HG03520 (cell line): ENCODE results near the gene ALOX5.
"Not testable (repeated sequence)": the region's sequence is repeated elsewhere in the genome, so short reads cannot be mapped to it uniquely, and the experiment has no call there.

ENCODE experiments used
- ATAC-seq: cut with Tn5 transposase; IDR thresholded peaks from one replicate; pipeline ENCODE4 v1.9.1; 2021; ENCODE audit warnings: mild to moderate bottlenecking, moderate library complexity; ENCODE audit not compliant: unreplicated experiment

Gene ALOX5

DNA sequence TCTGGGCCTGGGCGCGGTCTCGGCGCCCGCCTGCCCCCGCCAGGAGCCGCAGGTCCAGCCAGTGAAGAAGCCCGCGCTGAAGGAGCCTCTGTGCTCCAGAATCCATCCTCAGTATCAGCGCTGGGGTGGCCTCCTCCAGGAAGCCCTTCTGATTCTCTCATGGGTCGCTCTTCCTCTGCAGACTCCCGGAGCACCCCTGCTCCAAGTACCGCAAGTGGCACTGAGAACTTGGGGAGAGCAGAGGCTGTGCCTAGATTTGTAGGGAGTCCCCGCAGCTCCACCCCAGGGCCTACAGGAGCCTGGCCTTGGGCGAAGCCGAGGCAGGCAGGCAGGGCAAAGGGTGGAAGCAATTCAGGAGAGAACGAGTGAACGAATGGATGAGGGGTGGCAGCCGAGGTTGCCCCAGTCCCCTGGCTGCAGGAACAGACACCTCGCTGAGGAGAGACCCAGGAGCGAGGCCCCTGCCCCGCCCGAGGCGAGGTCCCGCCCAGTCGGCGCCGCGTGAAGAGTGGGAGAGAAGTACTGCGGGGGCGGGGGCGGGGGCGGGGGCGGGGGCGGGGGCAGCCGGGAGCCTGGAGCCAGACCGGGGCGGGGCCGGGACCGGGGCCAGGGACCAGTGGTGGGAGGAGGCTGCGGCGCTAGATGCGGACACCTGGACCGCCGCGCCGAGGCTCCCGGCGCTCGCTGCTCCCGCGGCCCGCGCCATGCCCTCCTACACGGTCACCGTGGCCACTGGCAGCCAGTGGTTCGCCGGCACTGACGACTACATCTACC, at the start of gene ALOX5:
Gene ALOX5, plus strand, starts transcription at position 641 of the 774 bp plus-strand sequence. Its CDS starts 64 bp downstream, at position 705.
- peak; percentile 43 for ATAC-seq

DNA sequence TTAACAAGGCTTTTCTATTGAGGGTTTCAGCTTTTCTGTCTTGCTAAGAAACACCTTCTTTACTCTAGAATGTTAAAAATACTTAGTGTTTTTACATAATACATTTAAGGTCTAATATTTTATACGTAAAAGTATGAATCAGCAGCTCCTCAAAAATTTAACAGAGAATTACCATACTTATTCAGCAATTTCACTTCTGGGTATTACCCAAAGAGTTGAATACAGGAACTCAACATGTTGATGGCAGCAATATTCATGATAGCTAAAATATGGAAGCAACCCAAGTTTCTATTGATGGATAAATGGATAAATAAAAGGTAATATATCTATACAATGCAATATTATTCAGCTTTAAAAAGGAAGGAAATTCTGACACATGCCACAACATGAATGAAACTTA, 48.9 kb upstream of the ALOX5 start:
- ATAC-seq = no peak

DNA sequence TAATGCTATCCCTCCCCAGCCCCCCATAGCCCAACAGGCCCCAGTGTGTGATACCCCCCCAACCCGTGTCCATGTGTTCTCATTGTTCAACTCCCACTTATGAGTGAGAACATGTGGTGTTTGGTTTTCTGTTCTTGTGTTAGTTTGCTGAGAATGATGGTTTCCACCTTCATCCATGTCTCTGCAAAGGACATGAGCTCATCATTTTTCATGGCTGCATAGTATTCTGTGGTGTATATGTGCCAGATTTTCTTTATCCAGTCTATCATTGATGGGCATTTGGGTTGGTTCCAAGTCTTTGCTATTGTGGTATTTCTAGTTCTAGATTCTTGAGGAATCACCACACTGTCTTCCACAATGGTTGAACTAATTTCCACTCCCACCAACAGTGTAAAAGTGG, 47.2 kb upstream of the ALOX5 start:
- not testable (repeated sequence) for ATAC-seq

DNA sequence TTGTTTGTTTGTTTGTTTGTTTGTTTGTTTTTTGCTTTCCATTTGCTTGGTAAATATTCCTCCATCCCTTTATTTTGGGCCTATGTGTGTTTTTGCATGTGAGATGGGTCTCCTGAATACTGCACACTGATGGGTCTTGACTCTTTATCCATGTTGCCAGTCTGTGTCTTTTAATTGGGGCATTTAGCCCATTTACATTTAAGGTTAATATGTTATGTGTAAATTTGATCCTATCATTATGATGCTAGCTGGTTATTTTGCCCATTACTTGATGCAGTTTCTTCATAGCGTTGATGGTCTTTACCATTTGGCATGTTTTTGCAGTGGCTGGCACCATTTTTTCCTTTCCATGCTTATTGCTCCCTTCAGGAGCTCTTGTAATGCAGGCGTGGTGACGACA, 42.2 kb upstream of the ALOX5 start:
- not testable (repeated sequence) for ATAC-seq

DNA sequence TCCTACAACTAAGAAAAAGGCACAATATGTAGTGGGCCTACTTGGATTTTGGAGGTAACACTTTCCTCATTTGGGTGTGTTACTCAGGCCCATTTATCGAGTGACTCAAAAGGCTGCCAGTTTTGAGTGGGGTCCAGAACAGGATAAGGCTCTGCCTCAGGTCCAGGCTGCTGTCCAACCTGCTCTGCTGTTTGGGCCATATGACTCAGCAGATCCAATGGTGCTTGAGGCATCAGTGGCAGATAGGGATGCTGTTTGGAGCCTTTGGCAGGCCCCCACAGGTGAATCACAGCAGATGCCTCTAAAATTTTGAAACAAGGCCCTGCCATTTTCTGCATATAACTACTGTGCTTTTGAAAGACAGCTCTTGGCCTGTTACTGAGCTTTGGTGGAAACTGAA, 34.1 kb upstream of the ALOX5 start:
- no peak for ATAC-seq

DNA sequence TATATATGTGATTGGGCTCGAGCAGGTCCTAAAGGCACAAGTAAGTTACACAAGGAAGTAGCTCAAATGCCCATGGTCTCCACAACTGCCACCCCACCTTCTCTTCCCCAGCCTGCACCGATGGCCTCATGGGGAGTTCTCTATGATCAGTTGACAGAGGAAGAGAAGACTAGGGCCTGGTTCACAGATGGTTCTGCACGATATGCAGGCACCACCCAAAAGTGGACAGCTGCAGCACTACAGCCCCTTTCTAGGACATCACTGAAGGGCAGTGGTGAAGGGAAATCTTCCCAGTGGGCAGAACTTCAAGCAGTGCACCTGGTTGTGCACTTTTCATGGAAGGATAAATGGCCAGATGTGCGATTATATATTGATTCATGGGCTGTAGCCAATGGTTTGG, 33.6 kb upstream of the ALOX5 start:
- not testable (repeated sequence) for ATAC-seq

DNA sequence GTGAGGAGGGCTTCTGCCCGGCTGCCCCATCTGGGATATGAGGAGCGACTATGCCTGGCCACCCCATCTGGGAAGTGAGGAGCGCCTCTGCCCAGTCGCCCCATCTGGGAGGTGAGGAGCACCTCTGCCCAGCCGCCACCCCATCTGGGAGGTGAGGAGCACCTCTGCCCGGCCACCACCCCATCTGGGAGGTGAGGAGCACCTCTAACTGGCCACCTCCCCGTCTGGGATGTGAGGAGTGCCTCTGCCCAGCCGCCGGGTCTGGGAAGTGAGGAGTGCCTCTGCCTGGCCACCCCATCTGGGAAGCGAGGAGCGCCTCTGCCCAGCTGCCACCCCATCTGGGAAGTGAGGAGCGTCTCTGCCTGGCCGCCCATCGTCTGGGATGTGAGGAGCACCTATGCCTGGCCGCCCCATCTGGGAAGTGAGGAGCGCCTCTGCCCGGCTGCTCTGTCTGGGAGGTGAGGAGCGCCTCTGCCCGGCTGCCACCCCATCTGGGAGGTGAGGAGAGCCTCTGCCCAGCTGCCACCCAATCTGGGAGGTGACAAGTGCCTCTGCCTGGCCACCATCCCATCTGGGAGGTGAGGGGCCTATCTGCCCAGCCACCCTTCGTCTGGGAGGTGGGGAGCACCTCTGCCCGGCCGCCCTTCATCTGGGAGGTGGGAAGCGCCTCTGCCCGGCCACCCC, 27.2 kb upstream of the ALOX5 start:
- ATAC-seq = not testable (repeated sequence)

DNA sequence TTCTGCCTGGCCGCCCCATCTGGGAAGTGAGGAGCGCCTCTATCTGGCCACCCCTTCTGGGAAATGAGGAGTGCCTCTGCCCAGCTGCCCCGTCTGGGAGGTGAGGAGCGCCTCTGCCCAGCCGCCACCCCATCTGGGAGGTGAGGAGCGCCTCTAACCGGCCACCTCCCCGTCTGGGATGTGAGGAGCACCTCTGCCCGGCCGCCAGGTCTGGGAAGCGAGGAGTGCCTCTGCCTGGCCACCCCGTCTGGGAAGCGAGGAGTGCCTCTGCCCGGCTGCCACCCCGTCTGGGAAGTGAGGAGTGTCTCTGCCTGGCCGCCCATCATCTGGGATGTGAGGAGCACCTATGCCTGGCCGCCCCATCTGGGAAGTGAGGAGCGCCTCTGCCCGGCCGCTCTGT, 26.6 kb upstream of the ALOX5 start:
- ATAC-seq = not testable (repeated sequence)

DNA sequence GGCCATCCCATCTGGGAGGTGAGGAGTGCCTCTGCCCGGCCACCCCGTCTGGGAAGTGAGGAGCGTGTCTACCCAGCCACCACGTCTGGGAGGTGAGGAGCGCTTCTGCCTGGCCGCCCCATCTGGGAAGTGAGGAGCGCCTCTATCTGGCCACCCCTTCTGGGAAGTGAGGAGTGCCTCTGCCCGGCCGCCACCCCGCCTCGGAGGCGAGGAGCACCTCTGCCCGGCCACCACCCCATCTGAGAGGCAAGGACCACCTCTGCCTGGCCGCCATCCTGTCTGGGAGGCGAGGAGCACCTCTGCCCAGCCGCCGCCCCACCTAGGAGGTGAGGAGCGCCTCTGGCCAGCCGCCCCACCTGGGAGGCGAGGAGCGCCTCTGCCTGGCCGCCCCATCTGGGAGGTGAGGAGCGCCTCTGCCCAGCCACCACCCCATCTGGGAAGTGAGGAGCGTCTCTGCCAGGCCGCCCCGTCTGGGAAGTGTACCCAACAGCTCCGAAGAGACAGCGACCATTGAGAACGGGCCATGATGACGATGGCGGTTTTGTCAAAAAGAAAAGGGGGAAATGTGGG, 25.7 kb upstream of the ALOX5 start:
- not testable (repeated sequence) for ATAC-seq

DNA sequence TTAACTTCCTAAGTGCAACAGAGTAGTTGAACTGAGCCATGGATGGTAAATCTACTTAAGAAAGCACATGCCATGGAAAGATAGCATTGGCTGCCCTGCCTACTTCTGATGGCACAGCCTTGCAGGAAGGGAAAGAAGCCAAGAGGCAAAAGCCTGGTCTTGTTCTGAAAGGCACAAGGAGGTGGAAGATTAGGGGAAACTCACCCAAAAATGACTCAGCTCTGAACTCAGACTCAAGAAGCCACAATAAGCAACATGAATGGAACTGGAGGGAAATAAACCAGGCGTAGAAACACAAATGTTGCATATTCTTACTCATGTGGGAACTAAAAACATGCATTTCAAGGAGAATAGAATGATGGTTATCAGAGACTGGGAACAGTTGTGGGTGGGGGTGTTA, 20.8 kb upstream of the ALOX5 start:
- ATAC-seq = no peak

DNA sequence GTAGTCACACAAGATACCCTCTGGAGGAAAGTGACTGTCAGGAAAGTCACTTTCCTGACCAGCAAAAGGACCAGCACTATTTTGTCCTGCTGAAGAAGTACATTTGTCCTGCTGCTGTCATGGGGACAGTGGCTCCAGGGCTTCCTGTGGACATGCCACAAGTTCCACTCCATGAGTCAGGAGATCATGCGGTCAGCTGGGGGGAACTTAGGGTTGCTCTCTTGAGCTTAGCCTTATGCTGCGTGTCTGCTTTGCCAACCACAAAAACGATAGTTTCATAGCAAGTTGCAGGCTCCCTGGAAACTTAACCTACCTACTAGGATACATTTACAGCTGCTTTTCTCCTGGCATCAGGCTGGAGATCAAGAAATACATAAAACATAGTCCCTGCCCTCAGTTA, 19.8 kb upstream of the ALOX5 start:
- ATAC-seq = no peak

DNA sequence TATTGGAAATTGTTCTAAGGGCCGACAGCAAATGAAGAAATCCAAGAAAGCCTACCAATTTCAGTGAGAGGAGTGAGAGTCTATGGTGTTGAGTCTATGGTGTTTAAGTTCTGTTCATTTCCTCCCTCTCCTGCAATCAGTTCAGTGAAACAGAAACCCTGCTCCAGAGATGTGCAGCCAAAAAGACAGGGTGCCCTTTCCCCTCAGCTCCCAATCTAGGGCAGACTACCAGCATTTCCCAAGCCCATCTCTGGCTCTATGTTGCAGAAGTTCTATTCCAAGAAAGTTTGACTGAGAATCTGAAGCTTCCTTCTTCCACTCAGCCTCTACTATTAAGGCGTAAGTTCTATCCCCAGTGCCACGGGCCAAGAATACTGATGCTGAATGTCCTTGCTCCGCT, 18.5 kb upstream of the ALOX5 start:
- ATAC-seq = no peak

DNA sequence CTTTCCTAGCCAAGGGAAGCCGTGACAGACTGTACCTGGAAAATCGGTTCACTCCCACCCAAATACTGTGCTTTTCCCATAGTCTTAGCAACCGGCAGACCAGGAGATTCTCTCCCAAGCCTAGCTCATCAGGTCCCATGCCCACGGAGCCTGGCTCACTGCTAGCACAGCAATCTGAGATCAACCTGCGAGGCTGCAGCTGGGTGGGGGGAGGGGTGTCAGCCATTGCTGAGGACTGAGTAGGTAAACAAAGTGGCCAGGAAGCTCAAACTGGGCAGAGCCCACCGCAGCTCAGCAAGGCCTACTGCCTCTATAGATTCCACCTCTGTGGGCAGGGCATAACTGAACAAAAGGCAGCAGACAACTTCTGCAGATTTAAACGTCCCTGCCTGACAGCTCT, 15.1 kb upstream of the ALOX5 start:
- not testable (repeated sequence) for ATAC-seq

DNA sequence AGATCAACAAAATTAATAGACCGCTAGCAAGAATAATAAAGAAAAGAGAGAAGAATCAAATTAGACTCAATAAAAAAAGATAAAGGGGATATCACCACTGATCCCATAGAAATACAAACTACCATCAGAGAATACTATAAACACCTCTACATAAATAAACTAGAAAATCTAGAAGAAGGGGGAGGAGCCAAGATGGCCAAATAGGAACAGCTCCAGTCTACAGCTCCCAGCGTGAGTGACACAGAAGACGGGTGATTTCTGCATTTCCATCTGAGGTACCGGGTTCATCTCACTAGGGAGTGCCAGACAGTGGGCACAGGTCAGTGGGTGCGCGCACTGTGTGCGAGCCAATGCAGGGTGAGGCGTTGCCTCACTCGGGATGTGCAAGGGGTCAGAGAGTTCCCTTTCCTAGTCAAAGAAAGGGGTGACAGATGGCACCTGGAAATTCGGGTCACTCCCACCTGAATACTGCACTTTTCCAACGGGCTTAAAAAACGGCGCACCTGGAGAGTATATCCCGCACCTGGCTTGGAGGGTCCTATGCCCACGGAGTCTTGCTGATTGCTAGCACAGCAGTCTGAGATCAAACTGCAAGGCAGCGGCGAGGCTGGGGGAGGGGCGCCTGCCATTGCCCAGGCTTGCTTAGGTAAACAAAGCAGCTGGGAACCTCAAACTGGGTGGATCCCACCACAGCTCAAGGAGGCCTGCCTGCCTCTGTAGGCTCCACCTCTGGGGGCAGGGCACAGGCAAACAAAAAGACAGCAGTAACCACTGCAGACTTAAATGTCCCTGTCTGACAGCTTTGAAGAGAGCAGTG, 11.8 kb upstream of the ALOX5 start:
- not testable (repeated sequence) for ATAC-seq

DNA sequence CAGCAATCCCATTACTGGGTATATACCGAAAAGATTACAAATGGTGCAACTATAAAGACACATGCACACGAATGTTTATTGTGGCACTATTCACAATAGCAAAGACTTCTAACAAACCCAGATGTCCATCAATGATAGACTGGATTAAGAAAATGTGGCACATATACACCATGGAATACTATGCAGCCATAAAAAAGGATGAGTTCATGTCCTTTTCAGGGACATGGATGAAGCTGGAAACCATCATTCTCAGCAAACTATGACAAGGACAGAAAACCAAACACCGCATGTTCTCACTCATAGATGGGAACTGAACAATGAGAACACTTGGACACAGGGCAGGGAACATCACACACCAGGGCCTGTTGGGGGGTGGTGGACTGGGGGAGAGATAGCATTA, 6.4 kb upstream of the ALOX5 start:
- not testable (repeated sequence) for ATAC-seq

DNA sequence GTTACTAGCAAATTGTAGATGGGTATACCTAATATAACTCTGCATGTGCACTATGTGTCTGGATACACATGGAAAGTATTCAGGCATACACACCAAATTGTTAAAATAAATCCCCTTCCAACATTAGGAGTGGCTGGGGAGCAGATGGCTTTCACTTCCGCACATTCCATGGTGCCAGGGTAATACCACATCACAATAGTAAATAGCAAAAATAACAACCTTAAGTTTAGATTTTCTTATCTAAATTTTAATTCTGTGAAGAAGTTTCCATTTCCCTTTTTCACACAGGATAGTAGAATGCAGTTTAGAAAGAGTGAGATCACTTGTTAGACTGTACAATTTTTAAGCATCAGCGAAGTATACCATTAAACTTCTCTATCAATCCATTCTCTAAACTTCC, 5.8 kb upstream of the ALOX5 start:
- no peak for ATAC-seq

DNA sequence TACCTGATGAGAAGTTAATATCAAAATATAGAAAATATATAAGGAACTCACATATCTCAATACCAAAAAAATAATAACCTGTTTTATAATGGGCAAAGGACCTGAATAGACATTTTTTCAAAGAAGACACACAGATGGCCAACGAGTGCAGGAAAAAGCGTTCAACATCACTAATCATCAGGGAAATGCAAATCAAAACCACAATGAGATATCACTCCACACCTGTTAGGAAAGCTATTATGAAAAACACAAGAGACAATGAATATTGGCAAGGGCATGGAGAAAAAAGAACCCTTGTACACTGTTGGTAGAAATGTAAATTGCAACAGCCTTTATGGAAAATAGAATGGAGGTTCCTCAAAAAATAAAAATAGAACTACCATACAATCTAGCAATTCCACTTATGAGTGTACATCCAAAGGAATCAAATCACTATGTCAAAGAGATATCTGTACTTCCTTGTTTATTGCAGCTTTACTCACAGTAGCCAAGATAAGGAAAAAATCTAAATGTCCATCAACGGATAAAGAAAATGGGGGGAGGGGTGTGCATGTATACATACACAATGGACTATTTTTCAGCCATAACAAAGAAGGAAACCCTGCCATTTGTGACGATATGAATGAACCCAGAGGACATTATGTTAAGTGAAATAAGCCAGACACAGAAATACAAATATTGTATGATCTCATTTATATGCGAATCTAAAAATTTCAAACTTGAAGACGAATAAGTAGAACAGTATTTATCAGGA, 3.6 kb upstream of the ALOX5 start:
- no peak for ATAC-seq

DNA sequence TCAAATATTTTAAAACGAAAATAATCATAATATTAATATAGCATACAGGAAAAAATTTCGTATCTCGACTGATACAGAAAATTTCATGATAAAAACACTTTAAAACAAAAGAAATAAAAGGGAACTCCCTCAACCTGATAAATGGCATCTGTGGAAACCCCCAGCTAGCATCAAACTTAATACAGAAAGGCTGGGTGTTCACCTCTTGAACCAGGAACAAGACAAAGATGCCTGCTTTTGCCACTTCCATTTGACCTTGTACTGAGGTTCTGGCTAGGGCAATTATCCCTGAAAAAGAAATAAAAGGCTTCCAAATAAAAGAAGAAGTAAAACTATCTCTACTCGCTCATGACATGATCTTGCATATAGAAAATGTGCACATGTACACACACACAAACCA, 2.5 kb upstream of the ALOX5 start:
- ATAC-seq = no peak

DNA sequence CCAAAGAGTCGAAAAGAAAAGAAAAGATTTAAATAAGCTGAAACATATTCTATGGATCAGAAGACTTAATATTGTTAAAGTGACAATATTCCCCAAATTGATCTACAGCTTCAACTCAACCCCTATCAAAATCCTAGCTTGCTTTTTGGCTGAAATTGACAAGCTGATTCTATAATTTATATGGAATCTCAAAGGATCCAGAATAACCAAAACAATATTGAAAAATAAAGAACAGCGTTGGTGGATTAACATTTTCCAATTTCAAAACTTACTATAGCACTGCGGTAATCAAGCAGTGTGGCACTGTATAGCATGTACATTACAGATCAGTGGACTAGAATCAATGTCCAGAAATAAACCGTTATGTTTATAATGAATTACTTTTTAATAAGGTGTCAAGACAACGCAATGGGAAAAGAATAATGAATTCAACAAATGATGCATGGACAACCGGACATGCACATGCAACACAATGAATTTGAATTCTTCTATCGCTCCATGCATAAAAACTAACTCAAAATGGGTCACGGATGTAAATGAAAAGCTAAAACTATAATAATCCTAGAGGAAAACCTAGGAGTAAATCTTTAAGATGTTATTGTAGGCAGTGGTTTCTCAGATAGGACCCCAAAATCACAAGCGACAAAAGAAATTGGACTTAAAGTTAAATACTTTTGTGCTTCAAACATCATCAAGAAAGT, 1.6 kb upstream of the ALOX5 start:
- no peak for ATAC-seq

DNA sequence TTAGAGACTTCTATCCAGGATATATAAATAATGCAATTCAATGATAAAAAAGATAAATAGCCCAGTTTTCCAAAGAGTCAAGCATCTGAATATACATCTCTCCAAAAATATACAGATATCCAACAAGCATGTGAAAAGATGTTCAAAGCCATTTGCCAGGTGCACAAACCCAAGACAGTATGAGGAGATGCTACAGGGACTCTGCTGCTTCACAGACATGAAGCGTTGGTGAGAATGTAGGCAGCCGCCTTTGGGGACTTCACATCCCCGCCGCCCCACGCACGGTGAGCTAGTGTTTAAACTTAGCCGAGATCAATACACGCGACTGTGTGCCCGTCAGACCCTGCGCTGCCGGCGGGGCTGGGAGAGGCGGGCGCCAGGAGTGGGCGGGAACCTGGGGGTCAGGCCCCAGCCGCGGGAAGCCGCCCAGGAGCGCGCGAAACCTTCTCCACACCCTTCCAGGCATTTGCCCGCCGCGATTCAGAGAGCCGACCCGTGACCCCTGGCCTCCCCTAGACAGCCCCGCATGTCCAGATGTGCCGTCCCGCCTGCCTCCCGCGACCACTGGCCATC, 927 bp upstream of the ALOX5 start:
- peak; percentile 10 for ATAC-seq
